Tibial nerve (tissue), 4 donors: ENCODE results near the gene CAPN7.
"Not testable (repeated sequence)": the region's sequence is repeated elsewhere in the genome, so short reads cannot be mapped to it uniquely, and the experiment has no call there.

Experiments
- CTCF ChIP-seq, 5 experiments: fragments of 200-600 bp in 3 of 5; fragments of 450-650 bp in 2 of 5; sonication (generic) in 3 of 5; IDR thresholded peaks; one replicate each; pipeline ENCODE4 v1.5.1; 2016 to 2019; ENCODE audit warnings: antibody characterized with exemption in 5 of 5, mild to moderate bottlenecking in 3 of 5, moderate library complexity in 2 of 5
- EP300 ChIP-seq, 2 donors: sonication (generic); formaldehyde crosslinking; IDR thresholded peaks; one replicate each; pipeline ENCODE4 v1.6.1; 2017; ENCODE audit warnings: antibody characterized with exemption in 2 of 2, mild to moderate bottlenecking in 1 of 2
- POLR2A ChIP-seq, 2 donors: fragments of 450-650 bp; IDR thresholded peaks; one replicate each; pipeline ENCODE4 v1.6.1; 2017; ENCODE audit warnings: antibody characterized with exemption in 2 of 2, mild to moderate bottlenecking in 2 of 2, moderate library complexity in 2 of 2

- TF ChIP-seq POLR2A, CTCF, EP300 (IDR thresholded peaks at IDR 0.05): not testable (repeated sequence)
Measured at GRCh38 chr3:15163656-15164055, 42.4 kb upstream of the CAPN7 start.
